Natural killer cell treated with Interleukin-12 subunit alpha and Interleukin-12 subunit beta and Interleukin-15 and Interleukin-18, amount 100 ng/mL, for 72 hours (primary cell): ENCODE results near the gene TBX4. TPM values are rescaled to one million over a fixed set of nuclear protein-coding genes. Genes with fewer than 3 reads are reported as not detected.

Source experiments
- ATAC-seq, 2 donors: fragments of 150-1000 bp; cut with Tn5 transposase in 1 of 2; sonication (Bioruptor Pico), chemical (Tn5 transposase) in 1 of 2; 2 replicates each; pipeline ENCODE4 v1.10.0; 2021
- DNase-seq: peaks from one replicate; pipeline ENCODE4 v3.0.0; 2022; ENCODE audit warnings: low spot score
- H3K27ac Mint-ChIP-seq, 2 donors: 1 replicate in 1 of 2; 2 replicates in 1 of 2; pipeline ENCODE4 v1.8.0; 2022; ENCODE audit warnings: mixed read lengths in 2 of 2, mild to moderate bottlenecking in 1 of 2, moderate library complexity in 1 of 2
- H3K27me3 Mint-ChIP-seq, 2 donors: 1 replicate in 1 of 2; 2 replicates in 1 of 2; pipeline ENCODE4 v1.8.0; 2022; ENCODE audit warnings: mixed read lengths in 2 of 2
- H3K36me3 Mint-ChIP-seq: one replicate; pipeline ENCODE4 v1.8.0; 2022; ENCODE audit warnings: mixed read lengths
- H3K4me1 Mint-ChIP-seq, 2 donors: 1 replicate in 1 of 2; 2 replicates in 1 of 2; pipeline ENCODE4 v1.8.0; 2022; ENCODE audit warnings: low read depth in 2 of 2, mixed read lengths in 2 of 2, mild to moderate bottlenecking in 1 of 2
- H3K4me3 Mint-ChIP-seq: one replicate; pipeline ENCODE4 v1.8.0; 2022; ENCODE audit warnings: mixed read lengths
- H3K9me3 Mint-ChIP-seq: 2 replicates; pipeline ENCODE4 v1.8.0; 2022; ENCODE audit warnings: mixed read lengths
- total RNA-seq, 2 donors: library from RNA; stranded (reverse); gene quantifications; one replicate each; pipeline ENCODE4 v1.2.3, GENCODE V29; 2022

The TBX4 gene
- total RNA-seq, 2 donors from 2014 or later: not detected

DNA sequence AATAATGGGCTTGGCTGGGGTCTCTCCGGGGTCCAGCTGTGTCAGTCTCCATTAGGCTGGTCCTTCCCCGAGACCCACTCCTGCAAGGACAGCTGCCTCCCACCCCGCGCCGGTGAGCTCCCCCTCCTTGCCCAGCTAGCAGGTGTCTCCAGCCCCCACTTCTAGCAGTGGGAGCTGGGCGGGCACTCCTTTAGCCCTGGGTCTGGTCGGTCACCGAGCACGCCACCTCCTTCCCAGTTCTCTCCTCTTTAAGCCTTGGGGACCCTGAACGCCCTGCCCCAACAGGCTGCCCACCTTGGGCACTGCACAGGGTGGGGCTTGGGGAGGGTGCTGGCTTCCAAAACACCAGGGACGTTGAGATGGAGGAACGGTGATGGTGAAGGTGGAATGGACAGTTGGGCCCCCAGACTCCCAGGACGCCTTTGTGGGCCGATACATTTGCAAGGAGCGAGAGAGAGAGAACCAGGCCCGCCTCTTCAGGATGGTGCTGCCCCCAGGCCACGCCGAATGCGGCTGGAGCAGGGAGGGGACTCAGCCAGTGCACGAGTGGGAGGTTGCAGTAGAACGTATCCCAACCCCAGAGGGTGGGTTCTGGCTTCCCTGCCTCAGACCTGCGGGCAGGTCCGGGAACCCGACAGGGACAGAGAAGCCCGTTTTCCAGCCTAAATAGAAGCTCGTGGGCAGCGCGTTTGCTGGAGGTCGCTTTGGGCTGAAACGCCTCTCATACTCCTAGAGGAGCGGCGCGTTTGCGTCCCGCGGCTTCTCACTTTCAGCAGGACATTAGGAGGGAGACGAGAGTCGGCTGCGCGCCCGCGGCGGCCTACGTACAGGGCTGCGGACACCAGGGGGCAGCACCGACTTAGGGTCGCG is 41.8 kb upstream of the TBX4 start:
- H3K27me3 Mint-ChIP-seq: peaks cover 23 to 33% of the 10 kb centered on the region in 2 donors

GRCh38 chr17:61411011-61411260 is 41.3 kb upstream of the TBX4 start:
- Mint-ChIP-seq H3K36me3 (no peaks in the 10 kb centered on the region), H3K4me3 (peak overlapping the region; percentile 74), H3K4me1 (peaks cover 11 to 12% of the 10 kb centered on the region in 2 donors), H3K27ac (no peak overlapping the region), H3K9me3 (no peaks in the 10 kb centered on the region), H3K27me3 (peaks cover 23 to 33% of the 10 kb centered on the region in 2 donors)
- ATAC-seq (no peak), DNase-seq (no peak)

More for the DNA sequence above, 41.8 kb upstream of the TBX4 start:
- Mint-ChIP-seq H3K4me1 (peaks cover 11 to 12% of the 10 kb centered on the region in 2 donors), H3K27ac (no peak overlapping the region), H3K9me3 (no peaks in the 10 kb centered on the region), H3K4me3 (peak overlapping the region; percentile 74), H3K36me3 (no peaks in the 10 kb centered on the region)
- peak; percentile 67 to 70 for ATAC-seq
- peak; percentile 76 for DNase-seq

DNA sequence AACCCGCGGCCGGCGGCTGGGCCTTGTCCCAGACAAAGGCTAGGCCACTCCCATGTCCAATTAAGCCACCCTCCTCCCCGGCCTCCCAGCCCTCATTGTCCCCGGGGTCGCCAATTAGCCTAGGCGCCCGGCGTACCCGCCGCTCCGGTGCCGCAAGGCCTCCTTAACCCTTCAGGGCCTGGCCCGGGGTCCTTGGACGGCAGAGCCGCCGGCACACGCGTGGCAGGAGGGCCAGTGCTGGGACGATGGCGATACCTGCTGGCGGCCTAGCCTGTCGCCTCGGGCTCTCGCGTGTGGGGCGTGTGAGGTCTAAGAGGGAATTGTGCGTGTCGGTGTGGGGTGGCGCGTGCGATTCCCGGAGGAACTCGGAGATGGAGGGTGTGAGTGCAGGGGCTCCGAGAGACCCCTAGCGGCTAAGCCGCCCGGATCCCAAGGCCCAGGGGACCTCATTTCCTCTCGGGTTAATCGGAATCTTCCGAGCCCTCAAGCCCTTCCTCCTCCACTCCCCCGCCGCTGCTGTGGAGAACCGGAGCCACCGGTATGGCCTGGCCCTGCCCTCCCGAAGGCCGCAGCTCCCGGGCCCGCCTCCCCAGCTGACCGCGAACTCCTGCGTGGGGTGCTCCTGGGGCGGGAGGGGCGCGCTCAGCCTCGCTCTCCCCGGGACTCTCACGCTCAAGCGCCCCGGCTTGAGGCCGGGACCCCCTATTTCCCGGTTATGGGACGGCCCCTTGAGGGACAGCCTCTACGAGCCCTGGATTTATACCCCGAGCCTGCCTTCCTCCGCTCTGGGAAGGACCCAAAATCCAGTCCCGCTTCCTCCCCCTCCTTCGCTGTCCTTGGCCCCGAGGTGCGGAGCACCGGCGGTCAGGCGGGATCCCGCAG is 40.7 kb upstream of the TBX4 start:
- H3K4me1 Mint-ChIP-seq: peaks cover 11 to 14% of the 10 kb centered on the region in 2 donors
- peak; percentile 60 for DNase-seq
- peak overlapping the region; percentile 60 for H3K4me3 Mint-ChIP-seq
- no peak overlapping the region for H3K27ac Mint-ChIP-seq
- peaks cover 19 to 28% of the 10 kb centered on the region in 2 donors for H3K27me3 Mint-ChIP-seq
- ATAC-seq: peak in 1 of 2 donors; percentile 24
- H3K9me3 Mint-ChIP-seq: no peaks in the 10 kb centered on the region
- H3K36me3 Mint-ChIP-seq: no peaks in the 10 kb centered on the region

GRCh38 chr17:61412143-61412859 is 39.9 kb upstream of the TBX4 start:
- H3K9me3 Mint-ChIP-seq: no peaks in the 10 kb centered on the region
- no peaks in the 10 kb centered on the region for H3K36me3 Mint-ChIP-seq
- H3K27me3 Mint-ChIP-seq: peaks cover 16 to 20% of the 10 kb centered on the region in 2 donors
- peaks cover 11 to 14% of the 10 kb centered on the region in 2 donors for H3K4me1 Mint-ChIP-seq
- H3K4me3 Mint-ChIP-seq: peak overlapping the region; percentile 60
- H3K27ac Mint-ChIP-seq: no peak overlapping the region
- DNase-seq (peak; percentile 81), ATAC-seq (peak; percentile 81 to 86)

GRCh38 chr17:61412860-61413660 is 39.2 kb upstream of the TBX4 start:
- Mint-ChIP-seq H3K27ac (no peak overlapping the region), H3K9me3 (no peaks in the 10 kb centered on the region), H3K4me3 (peak overlapping the region; percentile 50), H3K4me1 (peaks cover 11 to 12% of the 10 kb centered on the region in 2 donors), H3K36me3 (no peaks in the 10 kb centered on the region), H3K27me3 (peaks cover 13 to 15% of the 10 kb centered on the region in 2 donors)
- ATAC-seq: no peak
- no peak for DNase-seq

DNA sequence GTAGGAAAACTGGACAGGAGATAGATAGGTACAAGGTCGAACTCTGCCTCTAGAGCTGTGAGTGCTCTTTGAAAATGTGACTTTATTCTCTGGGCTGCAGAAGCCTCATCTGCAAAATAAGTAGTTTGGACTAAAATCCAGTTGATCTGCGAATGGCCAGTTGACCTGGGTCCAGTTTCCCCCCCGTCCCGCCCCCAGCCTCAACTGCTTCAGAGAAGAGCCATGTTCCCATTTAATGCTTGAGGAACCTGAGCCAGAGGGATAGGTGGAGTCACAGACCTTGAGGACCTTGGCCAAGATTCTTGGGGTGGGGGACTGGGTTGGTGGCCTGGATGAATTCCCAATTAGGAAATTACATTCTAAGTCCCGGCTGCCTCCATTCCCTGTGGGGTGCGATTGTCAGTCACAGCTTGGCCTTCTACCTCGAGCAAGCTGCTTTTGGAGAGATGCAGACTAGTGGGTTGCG is 38.5 kb upstream of the TBX4 start:
- no peak for DNase-seq
- no peak for ATAC-seq
- no peaks in the 10 kb centered on the region for H3K36me3 Mint-ChIP-seq
- H3K4me1 Mint-ChIP-seq: peaks cover 8 to 9% of the 10 kb centered on the region in 2 donors
- peak overlapping the region; percentile 5 for H3K4me3 Mint-ChIP-seq
- H3K9me3 Mint-ChIP-seq: no peaks in the 10 kb centered on the region
- H3K27ac Mint-ChIP-seq: no peak overlapping the region
- peaks cover 9 to 13% of the 10 kb centered on the region in 2 donors for H3K27me3 Mint-ChIP-seq

GRCh38 chr17:61414141-61414935 is 37.9 kb upstream of the TBX4 start:
- Mint-ChIP-seq H3K4me3 (no peak overlapping the region), H3K4me1 (peaks cover 6 to 8% of the 10 kb centered on the region in 2 donors)

GRCh38 chr17:61414936-61415251 is 37.3 kb upstream of the TBX4 start:
- Mint-ChIP-seq H3K9me3 (no peaks in the 10 kb centered on the region), H3K36me3 (no peaks in the 10 kb centered on the region), H3K27me3 (peaks cover 11 to 22% of the 10 kb centered on the region in 2 donors), H3K4me1 (peaks cover 6 to 8% of the 10 kb centered on the region in 2 donors), H3K4me3 (no peak overlapping the region), H3K27ac (no peak overlapping the region)
- ATAC-seq (no peak), DNase-seq (no peak)

More at GRCh38 chr17:61414141-61414935, 37.9 kb upstream of the TBX4 start:
- Mint-ChIP-seq H3K36me3 (no peaks in the 10 kb centered on the region), H3K27me3 (peaks cover 11 to 19% of the 10 kb centered on the region in 2 donors), H3K27ac (no peak overlapping the region), H3K9me3 (no peaks in the 10 kb centered on the region)
- no peak for ATAC-seq
- no peak for DNase-seq

GRCh38 chr17:61415374-61416210 is 36.6 kb upstream of the TBX4 start:
- DNase-seq: no peak
- ATAC-seq: no peak
- Mint-ChIP-seq H3K27ac (no peak overlapping the region), H3K4me1 (peaks cover 1 to 4% of the 10 kb centered on the region in 2 donors), H3K9me3 (no peaks in the 10 kb centered on the region), H3K36me3 (no peaks in the 10 kb centered on the region), H3K27me3 (peaks cover 15 to 23% of the 10 kb centered on the region in 2 donors), H3K4me3 (no peak overlapping the region)

DNA sequence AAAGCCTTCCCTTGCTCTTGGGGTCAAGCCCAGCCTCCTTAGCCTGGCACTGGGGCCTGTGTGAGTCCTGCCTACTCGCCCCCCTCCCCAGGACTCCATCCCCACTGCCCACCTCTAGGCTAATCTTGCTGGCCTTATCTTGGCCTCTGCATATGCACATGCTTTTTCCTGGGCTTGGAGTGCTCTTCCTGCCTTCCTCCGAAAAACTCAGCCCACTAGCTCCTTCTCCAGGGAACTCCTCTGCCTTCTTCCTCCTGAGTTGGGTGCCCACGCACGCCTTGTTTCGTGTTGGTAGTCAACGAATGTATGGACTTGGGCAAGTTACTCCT is 36.0 kb upstream of the TBX4 start:
- no peaks in the 10 kb centered on the region for H3K36me3 Mint-ChIP-seq
- DNase-seq (no peak), ATAC-seq (no peak)
- no peaks in the 10 kb centered on the region for H3K9me3 Mint-ChIP-seq
- no peak overlapping the region for H3K27ac Mint-ChIP-seq
- H3K4me1 Mint-ChIP-seq: peaks cover 0 to 2% of the 10 kb centered on the region in 2 donors
- H3K4me3 Mint-ChIP-seq: no peak overlapping the region
- H3K27me3 Mint-ChIP-seq: peaks cover 21 to 27% of the 10 kb centered on the region in 2 donors

DNA sequence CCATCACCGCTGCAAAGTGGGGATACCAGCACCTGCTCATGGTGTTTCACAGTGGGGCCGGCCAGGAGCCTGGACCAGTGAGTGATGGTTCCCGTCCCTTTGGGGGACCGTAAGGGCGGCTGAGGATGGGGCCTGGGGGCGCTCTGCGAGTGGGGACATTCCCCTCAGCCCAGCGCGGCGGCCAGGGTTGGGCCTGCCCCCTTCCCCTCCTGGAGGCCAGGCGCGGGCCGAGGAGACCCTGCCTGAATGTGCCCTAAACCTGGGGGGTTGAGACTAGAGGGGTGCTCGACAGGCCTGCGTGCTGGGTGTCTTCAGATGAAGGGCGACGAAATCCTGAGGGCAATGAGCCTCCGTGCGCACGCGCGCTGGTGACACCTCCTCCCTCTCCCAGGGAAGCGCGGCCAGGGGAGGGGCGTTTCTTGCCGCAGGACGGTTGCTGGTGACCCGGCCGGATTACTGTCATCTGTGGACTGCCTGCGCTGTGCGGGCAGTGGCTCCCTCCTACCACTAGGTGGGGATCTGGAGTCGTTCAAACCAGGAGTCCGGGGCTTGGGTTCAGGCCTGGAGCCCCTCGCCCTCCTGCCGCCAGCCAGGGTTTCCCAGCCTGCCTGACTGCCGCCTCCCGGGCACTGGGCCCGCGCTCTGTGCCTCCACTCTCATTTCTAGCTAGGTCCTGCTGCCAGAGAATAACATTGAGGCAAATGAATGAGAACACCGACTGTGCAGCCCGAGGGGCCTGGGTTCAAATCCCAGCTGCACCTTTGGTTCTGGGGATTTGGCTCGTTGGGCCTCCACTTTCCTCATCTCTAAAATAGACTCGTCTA is 35.5 kb upstream of the TBX4 start:
- ATAC-seq: peak; percentile 74 to 83
- Mint-ChIP-seq H3K27ac (no peak overlapping the region), H3K9me3 (no peaks in the 10 kb centered on the region), H3K36me3 (no peaks in the 10 kb centered on the region), H3K27me3 (peaks cover 21 to 33% of the 10 kb centered on the region in 2 donors), H3K4me1 (peaks cover 0 to 2% of the 10 kb centered on the region in 2 donors), H3K4me3 (no peak overlapping the region)
- DNase-seq: peak; percentile 81
